ENCODE measurements around the gene ZMYND8.

The ZMYND8 gene

DNA sequence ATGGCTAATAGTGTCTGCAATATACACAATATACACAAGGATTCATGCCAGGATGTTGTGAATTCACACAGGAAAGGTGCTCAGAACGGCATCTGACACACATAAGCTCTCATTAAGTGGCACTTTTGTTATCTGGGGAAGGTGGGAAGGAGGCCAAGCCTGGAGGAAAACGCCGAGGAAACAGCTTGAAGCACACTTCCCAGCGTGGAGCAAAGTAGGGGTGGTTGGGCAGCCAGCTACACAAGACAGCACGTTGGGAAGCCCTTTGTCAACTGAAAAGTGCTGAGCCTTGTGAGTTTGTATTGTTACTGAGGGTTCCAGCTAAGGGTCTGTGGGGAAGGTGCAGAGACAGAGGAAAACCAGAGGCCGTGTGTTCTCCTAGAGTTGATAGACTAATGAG lies 181.0 kb downstream of the ZMYND8 start:
- no peak for DNase-seq (ENCODE audit: low read depth in 3 of 3)

DNA sequence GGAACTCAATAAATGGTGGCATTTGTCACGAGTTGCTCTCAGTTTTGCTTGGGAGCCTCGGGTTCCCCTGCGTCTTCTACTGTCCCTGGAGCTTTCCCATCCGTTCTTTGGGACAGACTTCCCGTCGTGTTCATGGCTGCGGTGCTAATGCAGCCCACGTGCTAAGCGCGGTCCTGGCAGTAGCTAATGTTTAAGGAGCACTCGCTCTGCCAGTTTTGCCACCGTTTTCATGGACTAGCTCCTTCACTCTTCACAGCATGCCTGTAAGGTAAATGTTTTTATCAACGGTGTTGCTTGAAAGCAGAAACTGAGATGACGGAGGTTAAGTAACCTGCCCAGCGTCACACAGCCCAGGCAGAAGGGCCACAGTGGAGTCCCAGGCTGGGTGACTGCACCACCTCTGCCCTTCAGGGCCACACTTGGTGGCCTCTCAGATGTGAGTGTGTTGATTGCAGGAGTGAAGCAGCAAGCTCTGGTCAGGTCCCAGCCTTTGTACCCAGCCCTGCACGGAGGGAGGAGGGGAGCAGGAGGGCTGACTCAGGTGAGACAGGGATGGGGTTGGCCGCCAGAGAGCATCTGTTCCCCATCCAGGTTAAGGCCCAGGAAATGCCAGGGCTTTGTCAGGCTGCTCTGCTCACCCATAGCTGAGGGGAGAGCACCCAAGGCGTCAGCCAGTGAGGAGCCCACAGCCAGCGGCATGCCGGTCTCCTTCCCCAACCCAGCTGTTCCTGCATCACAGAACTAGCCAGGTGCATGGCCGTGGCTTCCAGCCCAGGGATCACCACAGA lies 181.8 kb downstream of the ZMYND8 start:
- no peak for DNase-seq (ENCODE audit: low read depth in 3 of 3)

DNA sequence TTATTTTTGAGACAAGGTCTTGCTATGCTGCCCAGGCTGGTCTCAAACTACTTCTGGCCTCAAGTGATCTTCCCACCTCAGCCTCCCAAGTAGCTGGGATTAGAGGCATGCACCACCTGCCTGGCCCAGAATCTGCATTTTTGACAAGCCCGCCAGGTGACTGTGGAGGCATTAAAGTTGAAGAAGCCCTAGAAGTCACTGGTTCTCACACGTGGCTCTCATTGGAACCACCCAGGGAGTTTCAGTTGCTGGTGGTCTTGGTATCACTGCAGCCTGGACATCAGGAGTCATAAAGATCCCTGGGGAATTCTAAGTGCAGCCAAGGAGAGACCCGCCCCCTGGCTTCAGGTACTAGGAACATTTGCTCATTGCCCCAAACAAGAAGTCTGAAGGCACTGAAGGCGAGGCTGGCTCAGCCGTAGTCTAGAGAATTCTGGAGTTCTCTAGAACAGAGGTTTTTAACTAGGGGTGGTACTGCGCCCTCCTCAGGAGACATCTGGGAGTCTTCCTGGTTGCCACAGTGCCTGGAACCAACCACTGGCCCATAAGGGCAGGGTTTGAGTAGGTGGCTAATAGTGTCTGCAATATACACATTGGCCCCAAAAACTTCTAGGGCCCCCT lies 182.8 kb downstream of the ZMYND8 start:
- no peak for DNase-seq (ENCODE audit: low read depth in 3 of 3)

DNA sequence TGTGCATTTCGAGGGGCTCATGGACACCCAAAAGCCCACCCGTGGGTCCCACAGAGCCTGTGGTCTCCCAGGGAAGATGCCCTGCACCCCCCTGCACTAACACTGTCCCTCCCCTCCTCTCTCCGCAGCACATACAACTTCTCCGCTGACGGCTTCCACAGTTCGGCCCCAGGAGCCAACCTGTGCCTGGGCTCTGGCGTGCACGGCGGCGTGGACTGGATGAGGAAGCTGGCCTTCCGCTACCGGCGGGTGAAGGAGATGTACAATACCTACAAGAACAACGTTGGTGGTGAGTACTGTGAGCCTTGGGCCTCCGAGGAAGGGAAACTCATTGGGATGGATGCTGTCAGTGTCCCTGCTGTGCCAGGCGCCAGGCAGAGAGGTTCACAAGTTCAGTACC lies 183.9 kb downstream of the ZMYND8 start:
- no peak for DNase-seq (ENCODE audit: low read depth in 3 of 3)

DNA sequence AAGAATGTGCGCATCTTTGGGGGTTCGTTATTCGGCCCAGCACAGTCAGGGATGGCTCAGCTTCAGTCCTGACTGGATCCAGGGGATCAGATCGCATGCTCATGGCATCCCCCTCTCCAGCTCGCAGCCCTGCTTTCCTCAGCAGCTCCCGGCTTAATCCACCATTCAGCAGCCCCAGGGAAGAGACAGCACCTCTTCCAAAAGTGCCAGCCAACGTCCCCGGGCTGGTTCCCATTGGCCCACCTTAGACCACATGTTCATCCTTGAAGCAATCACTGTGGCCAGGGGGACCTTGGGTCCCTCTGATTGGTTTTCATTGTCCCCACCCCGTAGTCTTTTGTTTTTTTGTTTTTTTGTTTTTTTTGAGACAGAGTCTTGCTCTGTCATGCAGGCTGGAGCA lies 188.7 kb downstream of the ZMYND8 start:
- no peak for DNase-seq (ENCODE audit: low read depth in 3 of 3)

DNA sequence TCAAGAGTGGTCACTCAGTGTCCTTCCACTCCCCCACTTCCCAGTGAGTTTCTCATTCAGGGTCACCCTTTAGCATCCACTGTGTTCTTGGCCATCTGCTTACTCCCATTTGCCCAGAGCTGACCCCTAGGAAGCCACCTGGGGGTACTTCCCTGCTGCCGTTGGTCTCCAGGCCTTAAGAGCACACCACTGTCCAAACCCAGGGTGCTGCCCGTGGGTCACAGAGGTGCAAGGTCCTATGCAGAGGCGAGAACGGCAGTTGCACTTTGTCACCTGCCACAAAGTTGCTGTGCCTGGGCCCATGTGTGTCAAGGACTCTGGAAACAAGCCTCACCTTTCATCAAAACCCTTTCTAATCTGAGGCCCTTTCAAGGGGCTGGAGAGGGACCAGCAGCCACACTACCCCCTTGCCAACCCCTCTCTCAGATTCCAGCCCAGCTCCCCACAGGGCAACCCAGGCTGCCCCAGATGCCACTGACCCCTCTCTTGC lies 191.1 kb downstream of the ZMYND8 start:
- no peak for DNase-seq (ENCODE audit: low read depth in 3 of 3)

DNA sequence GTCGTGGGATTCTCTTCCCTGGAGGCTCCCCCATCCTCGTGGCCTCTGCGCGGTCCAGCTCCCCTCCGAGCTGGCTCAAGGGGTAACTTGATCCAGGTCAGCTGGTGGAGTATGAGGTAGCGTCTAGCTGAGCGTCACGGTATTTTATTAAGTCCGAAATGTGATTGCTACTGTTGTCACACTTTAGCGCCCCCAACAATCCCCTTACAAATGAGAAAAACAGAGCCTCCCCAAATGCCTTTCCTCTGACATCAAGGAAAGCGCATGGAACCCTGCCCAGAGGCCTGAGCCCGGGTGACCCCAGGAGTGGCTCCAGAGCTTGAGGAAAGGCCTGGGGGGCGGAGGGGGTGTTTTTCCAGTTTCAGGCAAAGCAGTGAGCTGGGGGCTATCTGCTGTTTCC lies 192.4 kb downstream of the ZMYND8 start:
- DNase-seq (ENCODE audit: low read depth in 3 of 3): no peak

DNA sequence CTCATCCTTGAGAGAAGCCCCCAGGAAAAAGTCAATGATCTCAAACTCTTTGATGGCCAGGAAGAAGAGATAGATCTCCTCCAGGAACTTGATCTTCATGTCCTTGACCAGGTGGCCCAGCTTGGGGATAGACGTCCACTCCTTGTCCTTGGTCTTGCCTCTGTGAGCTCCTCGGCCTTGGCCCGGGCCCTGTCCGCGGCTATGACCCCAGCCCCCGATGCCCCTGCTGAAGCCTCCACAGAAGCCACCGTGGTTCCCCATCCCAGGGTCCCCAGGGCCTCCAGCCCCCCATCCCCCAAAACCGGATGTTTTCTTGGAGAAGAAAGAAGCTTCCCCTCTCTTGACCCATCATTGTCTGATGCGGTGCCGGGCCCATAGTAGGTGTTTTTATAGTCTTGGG lies 195.1 kb downstream of the ZMYND8 start:
- no peak for DNase-seq (ENCODE audit: low read depth in 3 of 3)

DNA sequence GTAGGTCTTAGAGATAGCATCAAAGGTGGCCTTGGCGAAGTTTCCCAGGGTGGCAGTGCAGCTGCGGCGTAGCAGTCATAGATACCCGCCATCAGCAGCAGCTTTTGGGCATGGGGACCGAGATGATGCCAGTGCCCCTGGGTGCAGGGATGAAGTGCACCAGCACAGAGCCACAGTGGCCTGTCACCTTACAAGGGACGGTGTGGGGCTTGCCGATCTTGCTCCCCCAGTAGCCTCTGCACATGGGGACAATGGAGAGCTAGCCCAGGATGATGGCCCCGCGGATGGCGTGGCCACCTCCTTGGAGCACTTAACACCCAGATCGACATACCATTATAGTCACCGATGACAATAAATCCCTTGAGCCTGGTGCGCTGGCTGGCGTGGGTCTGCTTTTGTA lies 195.5 kb downstream of the ZMYND8 start:
- no peak for DNase-seq (ENCODE audit: low read depth in 3 of 3)

DNA sequence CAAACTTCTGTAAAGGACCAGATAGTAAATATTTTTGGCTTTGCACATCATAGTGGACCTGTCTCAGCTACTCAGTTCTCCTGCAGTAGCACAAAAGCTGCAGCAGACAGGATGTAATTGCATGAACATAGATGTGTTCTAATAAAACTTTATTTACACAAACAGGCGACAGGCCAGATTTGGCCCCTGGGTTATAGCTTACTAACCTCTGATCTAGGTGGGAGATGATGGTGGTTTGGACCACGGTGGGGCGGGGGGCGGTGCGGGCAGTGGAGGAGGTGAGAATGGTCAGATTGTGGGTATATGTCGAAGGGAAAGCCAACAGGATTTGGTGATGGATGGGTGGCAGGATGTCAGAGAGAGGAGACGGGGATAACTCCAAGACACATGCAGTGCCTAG lies 196.3 kb downstream of the ZMYND8 start:
- no peak for DNase-seq (ENCODE audit: low read depth in 3 of 3)
